IPS-11a (cell line): ENCODE measurements around the gene ALOX5AP.

Source experiments
- H3K4me3 ChIP-seq: one replicate; pipeline ENCODE4 v1.5.1; 2013; ENCODE audit warnings: low read depth, low read length, control low read depth

The ALOX5AP gene

DNA sequence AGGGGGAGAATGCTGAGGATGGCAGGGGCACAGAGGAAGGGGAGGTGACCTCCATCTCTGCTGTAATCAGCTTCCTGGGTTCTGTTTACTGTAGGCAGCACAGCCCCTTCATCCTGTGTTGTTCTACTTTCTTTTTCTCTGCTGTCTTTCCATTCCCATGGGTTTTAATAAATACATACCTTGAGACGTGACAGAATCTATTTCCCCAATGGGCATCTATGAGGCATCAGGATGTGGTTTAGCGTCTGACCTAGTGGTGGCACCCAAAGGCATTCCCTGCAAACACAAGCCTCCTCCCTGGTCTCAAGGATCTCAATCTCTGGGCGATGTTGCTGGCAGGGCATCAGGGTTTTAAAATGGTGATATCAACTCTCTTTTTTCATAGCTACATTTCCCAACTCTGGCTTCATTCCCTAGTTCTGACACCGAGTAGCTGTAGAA lies 60.8 kb downstream of the ALOX5AP start:
- H3K4me3 ChIP-seq = no peak overlapping the region

DNA sequence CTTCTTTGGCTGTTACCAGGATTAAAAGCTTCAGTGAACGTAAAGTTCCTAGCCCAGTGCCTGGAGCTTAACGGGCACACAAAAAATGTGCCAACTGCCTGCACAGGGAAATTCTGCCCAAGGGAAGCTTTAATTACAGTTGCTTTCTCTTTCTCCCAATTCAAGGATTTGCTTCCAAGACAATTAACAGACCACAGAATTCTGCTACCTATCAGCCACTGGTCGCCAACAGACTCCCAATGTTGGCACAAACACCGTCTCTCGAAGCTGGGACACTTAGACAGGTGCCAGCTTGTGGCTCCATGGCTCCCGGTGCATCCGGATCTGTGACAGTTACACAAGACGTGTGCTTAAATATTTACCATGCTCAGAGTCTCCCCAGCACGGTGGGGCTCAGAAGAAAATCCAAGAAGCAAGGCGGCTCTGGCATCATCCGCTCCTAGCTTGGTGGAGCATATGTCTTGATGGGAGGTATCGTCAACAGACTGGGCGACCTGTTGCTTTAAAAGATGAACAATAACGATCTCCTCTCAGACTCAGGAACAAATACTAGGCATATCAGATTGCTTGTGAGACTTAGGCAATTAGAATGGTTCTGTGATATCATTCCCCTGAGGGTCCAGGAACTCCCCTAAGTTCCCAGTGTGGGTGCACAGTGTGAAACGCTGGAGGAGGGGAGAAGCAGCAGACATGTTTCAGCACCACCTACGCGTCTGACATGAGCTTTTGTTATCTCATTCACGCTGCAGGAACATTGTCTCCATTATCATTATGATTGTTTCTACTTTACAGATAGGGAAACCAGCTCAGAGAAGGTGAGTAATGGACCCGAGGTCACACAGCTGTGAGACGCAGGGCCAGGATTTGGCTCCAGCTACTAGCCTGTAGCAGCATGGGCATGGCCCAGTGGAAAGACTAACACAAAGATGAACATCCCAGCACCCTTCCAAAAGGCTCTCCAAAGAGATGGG lies 61.6 kb downstream of the ALOX5AP start:
- no peak overlapping the region for H3K4me3 ChIP-seq

DNA sequence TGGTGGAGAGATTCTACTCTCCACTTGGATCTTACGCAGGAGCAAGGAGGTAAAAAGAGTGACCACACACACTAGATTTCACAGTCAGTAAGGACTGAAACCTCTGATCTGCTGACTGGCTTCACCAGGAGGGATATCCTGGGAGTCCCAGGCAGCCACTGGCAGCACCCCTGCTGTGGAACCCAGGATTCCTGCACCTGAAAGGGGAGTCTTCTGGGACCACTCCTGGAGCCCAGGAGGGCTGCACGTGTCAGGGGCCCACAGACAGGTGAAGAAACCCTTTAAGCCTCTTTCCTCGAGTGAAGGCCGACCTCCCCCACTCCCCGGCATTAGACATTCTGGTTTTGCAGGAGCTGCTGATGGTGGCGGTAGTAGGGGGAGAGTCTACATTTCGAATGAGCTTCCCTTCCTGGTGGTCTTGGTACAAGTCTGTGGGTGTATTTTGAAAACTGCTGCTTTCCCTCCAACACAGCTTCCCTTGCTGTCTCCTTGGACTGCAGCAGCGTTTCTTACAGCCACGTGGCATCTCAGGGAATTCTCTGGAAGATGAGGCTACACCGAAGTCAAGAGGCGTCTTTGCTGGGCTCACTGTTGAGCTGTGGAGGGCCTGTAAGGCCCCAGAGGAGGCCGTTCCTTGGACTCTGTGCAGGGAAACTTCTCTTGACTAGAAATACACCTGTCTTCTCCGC lies 62.6 kb downstream of the ALOX5AP start:
- H3K4me3 ChIP-seq = no peak overlapping the region

- H3K4me3 ChIP-seq = no peak overlapping the region
Measured at GRCh38 chr13:30798776-30799355, 63.5 kb downstream of the ALOX5AP start.

DNA sequence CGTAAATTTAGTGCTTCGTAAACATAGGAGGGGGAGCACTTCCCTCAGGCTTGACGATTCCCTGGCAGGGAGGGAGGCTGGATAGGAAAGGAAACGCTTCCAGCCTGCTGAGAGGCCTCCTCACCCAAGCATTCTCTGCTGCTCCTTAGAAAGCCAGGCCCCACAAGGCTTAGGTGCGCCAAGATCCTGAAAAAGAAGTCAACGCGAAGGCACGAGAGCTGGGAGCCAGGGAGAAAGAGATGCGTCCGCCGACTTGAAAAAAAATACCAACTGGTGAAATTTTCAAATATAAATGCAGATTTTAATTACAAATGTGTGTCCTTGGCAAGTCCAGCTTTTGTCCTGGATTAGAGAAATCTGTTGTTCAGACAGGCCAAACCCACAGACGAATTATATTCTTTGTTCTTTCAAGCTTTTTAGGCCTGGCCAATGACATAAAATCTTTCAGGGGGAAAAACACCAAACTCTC lies 64.0 kb downstream of the ALOX5AP start:
- no peak overlapping the region for H3K4me3 ChIP-seq

DNA sequence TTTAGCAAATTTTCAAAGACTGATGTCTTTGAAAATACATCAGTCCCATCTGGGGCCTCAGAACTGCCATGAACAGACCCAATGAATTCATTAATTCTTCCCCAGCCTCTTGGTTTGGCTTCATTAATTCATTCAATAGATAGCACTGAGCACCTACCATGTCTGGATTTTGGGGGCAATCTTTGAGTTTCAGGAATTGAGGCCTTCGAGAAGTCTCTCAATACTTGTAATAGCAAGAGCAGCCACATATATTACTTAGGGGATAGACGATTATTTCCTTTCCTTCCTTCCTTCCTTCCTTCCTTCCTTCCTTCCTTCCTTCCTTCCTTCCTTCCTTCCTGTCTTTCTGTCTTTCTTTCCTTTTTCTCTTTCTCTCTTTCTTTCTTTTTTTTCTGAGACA lies 64.8 kb downstream of the ALOX5AP start:
- H3K4me3 ChIP-seq = no peak overlapping the region

DNA sequence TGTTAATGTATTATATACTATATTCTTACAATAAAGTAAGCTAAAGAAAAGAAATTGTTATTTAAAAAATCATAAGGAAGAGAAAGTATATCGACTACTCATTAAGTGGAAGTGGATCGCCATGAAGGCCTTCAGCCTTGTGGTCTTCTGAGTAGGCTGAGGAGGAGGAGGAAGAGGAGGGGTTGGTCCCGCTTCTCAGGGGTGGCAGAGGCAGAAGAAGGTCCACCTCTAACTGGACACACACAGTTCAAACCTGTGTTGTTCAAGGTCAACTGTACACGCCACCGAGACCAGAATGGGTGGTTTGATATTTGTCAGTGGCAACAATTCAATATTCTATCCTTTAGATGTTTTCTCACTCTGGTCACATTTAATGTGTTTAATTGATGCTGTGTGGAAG lies 67.2 kb downstream of the ALOX5AP start:
- H3K4me3 ChIP-seq = no peak overlapping the region

DNA sequence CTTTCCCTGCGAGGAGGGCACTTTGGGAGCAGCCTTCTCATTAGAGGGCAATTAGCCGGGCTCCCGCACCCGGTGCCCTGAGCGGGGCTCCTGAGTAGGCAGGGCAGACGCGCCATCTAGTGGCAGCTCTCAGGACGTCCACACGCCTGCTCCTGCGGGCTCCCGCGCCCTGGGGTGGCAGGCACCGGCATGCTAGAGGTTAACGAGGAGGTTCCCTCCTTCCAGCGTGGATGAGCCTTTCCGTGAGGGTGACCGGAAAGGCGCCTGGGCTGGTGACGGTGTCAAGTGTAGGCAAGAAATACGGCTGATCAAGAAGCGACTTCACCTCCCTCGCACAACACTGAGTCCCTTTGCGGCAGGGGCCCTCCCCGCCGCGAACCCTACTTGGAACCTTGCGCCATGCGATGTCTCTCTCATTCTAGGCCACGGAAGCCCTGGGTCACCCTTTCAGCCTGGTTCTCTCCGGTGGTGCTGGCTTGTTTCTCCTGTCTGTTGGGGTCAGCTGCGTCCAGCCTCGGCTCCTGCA lies 67.7 kb downstream of the ALOX5AP start:
- H3K4me3 ChIP-seq = peak overlapping the region; percentile 4

- H3K4me3 ChIP-seq = no peak overlapping the region
Measured at GRCh38 chr13:30803749-30804148, 68.4 kb downstream of the ALOX5AP start.

DNA sequence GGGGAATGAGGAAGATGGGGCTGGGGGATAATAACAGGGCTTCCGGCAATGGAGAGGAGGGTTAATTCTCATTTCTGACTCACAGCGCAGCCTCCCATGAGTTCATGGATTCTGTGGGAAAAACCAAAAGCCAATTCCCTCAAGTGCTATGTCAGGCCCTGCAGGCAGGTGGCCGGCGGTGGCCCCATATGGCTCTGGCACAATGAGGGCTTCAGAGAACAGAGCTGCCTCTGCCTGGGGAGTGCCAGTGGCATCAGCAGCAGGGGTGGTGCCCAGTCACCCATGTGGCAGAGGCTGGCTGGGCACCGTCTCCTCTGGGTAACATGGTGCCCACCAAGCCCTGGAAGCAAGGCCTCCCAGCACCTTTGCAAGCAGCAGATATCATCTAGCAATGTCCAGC lies 69.1 kb downstream of the ALOX5AP start:
- H3K4me3 ChIP-seq = no peak overlapping the region

- no peak overlapping the region for H3K4me3 ChIP-seq
Measured at GRCh38 chr13:30805132-30805537, 69.8 kb downstream of the ALOX5AP start.

DNA sequence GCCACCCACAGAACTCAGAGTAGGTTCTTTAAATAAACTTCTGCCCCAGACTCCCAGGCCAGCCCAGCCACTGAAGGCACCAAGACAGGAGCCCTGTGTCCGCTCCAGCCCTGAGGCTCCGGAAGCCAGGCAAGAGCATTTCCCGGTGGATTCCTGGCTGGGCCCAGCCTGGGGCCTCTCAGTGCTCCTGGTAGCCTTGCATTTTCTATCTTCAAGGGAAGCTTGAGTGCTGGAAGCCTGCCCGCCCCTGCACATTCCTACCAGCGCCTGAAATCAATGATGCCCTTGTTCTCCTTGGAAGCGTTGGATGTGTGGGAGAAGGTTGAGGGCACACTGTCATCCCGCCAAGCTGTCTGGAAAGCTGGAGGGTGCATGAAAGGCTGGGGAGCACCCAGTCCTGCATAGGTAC lies 70.3 kb downstream of the ALOX5AP start:
- H3K4me3 ChIP-seq = no peak overlapping the region

DNA sequence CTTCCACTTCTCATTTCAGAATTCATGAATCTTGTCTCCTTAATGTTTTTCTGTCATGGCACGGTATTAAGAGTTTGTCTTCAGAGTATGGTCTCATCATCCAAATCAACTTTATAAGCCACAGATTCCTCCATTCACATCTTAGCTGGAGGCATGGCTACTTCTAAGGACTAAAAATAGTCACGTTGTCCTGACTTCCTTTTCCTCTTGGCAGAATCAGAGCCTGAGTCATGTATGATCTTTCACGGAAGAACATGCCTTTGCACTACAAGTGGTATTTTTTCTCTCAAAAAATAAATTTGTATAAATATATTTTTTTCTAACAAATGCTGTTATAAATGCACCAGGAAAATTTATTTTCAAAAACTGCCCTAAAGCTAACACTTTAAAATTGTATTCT lies 71.4 kb downstream of the ALOX5AP start:
- H3K4me3 ChIP-seq = no peak overlapping the region

- no peak overlapping the region for H3K4me3 ChIP-seq
Measured at GRCh38 chr13:30807392-30807791, 72.0 kb downstream of the ALOX5AP start.

DNA sequence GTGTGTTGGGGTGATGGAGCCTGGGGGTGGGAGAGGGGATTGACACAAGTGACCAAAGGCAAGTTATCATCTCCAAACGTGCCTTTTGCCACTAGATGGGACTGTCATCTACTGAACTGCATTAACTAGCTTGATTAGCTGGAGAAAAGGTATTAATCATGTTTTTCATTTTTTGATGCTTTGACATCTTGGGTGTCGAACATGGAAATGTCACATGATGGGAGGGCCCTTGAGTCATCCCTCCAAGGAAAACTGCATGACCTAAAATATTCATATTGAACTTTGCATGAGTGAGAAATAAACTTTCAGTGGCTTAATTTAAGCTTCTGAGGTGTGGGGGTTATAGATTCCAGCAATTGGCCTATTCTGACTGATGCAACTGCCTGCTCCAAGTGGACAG lies 73.3 kb downstream of the ALOX5AP start:
- no peak overlapping the region for H3K4me3 ChIP-seq

DNA sequence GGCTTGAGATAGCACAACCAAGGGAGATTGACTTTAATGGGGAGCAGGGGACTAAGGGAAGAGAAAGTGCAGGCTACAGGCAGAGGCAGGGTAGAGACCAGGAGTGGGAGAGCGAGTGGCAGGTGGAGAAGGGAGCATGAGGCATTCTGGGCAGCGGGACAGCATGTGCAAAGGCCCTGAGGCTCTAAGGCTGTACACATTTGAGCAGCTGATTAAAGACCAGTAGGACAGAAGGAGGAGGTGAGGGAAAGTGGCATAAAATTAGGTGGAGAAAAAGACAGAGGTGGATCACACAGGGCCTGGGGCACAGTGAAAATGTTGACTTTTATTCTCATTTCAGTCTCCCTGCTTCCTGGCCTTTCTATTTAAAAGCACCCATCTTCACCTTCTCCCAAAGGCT lies 74.4 kb downstream of the ALOX5AP start:
- no peak overlapping the region for H3K4me3 ChIP-seq

DNA sequence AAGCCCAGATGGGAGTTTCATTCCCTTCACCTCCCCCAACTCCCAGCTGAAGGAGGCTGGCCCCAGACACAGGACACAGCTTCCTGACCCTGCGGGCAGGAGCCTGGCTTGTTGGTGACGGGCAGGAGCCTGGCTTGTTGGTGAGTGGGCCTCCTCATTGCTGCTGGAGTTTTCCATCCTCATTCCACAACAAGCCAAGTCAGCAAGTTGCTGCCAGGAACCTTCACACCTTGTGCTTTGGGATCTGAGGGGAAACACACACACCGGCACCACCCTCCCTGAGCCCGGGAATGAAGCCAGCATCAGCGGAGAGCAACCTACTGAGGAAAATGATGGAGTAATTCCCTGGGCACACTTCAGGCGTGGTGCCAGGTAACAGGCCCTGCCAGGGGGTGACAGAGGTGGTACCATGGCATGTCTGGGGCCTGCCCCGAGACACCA lies 74.9 kb downstream of the ALOX5AP start:
- H3K4me3 ChIP-seq = no peak overlapping the region

DNA sequence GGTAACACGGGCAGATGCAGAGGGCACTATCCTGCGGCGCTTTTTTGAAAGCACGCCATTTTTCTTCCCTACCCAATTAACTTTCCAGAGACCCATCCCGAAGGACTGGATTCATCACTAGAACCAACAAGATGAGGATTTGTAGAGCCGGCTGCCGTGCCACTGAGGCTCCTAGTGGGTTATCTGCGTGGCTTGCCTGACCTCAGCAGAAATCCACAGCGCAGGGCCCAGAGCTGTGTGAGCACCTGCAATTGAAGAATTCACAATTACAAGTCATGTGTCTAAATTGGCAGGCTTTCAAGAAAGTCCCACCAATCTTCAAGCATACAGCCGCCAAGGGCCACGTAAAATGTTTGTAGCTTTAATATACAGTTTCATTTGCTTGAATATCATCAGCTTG lies 75.5 kb downstream of the ALOX5AP start:
- H3K4me3 ChIP-seq = no peak overlapping the region
